SK-N-MC (cell line): ENCODE data around the gene CRACR2B.

Experiments
- DNase-seq: peaks from one replicate; pipeline ENCODE4 v3.0.0-alpha.2; 2011; ENCODE audit warnings: low read depth, low spot score
- H3K27ac ChIP-seq: fragments of 200-600 bp; sonication (generic); 2 replicates; pipeline ENCODE4 v1.5.1; 2016; ENCODE audit warnings: mixed run types
- H3K36me3 ChIP-seq: fragments of 200-600 bp; sonication (generic); 2 replicates; pipeline ENCODE4 v1.6.1; 2017; ENCODE audit warnings: antibody characterized with exemption, low read length, mixed read lengths; ENCODE audit not compliant: insufficient read depth
- H3K4me3 ChIP-seq: fragments of 200-600 bp; sonication (generic); 2 replicates; pipeline ENCODE4 v1.5.1; 2016
- H3K9ac ChIP-seq: fragments of 200-600 bp; sonication (generic); 2 replicates; pipeline ENCODE4 v1.8.0; 2017; ENCODE audit warnings: mixed run types, mixed read lengths; ENCODE audit not compliant: insufficient read length
- H3K9me3 ChIP-seq: fragments of 200-600 bp; sonication (generic); 2 replicates; pipeline ENCODE4 v1.6.1; 2017; ENCODE audit warnings: low read depth, mild to moderate bottlenecking, antibody characterized with exemption, low read length, moderate library complexity, mixed read lengths
- EZH2 ChIP-seq: fragments of 200-600 bp; sonication (generic); IDR thresholded peaks from one replicate; pipeline ENCODE4 v1.6.1; 2017; ENCODE audit warnings: antibody characterized with exemption
- FOXP2 ChIP-seq: optimal IDR thresholded peaks from 2 replicates; pipeline ENCODE3; 2011; ENCODE audit warnings: mild to moderate bottlenecking, moderate library complexity; ENCODE audit not compliant: insufficient read depth; ENCODE audit errors: extremely low read length, control extremely low read depth
- POLR2AphosphoS5 ChIP-seq: IDR thresholded peaks from 2 replicates; pipeline ENCODE4 v1.6.1; 2012; ENCODE audit warnings: mild to moderate bottlenecking, low read depth, low read length, borderline replicate concordance

The CRACR2B gene

GRCh38 chr11:827146-827896 is 398 bp upstream of the CRACR2B start:
- no peaks in the 10 kb centered on the region; the same call in 1 of the 2 replicates for H3K36me3 ChIP-seq
- no peak overlapping the region for H3K27ac ChIP-seq
- TF ChIP-seq EZH2 (no peak), FOXP2 (no peak), POLR2AphosphoS5 (no peak)
- peak overlapping the region; percentile 70 for H3K4me3 ChIP-seq
- no peak for DNase-seq
- peak overlapping the region; percentile 32 for H3K9ac ChIP-seq
- no peaks in the 10 kb centered on the region for H3K9me3 ChIP-seq

DNA sequence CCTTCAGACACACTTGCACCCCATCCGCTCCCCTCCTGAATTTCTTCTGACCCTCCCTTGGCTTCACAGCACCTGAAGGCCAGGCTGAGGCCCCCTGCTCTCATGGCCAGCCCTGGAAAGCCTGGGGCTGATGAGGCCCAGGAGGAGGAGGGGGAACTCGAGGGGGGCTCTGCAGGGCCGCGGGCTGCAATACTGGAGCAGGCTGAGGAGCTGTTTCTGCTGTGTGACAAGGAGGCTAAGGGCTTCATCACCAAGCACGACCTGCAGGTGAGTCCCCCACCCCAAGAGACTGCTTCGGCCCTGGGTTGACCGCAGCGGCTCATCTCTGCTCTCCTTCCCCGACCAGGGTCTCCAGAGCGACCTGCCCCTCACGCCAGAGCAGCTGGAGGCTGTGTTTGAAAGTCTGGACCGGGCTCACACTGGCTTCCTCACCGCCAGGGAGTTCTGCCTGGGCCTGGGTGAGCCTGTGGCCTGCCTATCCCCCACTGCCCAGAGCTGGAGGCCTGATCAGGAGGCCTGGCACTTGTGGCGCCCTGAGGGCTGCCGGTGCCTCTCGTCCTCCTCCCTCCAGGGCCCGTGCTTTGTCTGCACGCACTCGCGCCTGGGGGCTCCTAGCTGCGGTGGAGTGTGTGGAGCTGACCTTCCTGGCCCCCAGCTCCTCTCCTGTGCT is 922 bp downstream of the CRACR2B start:
- Histone ChIP-seq H3K9me3 (no peaks in the 10 kb centered on the region), H3K4me3 (peak overlapping the region; percentile 86), H3K9ac (no peak overlapping the region), H3K27ac (no peak overlapping the region), H3K36me3 (no peaks in the 10 kb centered on the region; the same call in 1 of the 2 replicates)
- DNase-seq, result no peak
- TF ChIP-seq FOXP2, result no peak

GRCh38 chr11:829176-829846 is 1.6 kb downstream of the CRACR2B start:
- Histone ChIP-seq H3K36me3 (no peaks in the 10 kb centered on the region; the same call in 1 of the 2 replicates), H3K4me3 (peak overlapping the region; percentile 86), H3K27ac (no peak overlapping the region), H3K9me3 (no peaks in the 10 kb centered on the region), H3K9ac (no peak overlapping the region)
- TF ChIP-seq EZH2 (no peak), POLR2AphosphoS5 (no peak), FOXP2 (no peak)
- no peak for DNase-seq

- Histone ChIP-seq H3K9me3 (no peaks in the 10 kb centered on the region), H3K9ac (no peak overlapping the region), H3K4me3 (peak overlapping the region; percentile 86), H3K27ac (no peak overlapping the region), H3K36me3 (no peaks in the 10 kb centered on the region)
- no peak for DNase-seq
- TF ChIP-seq POLR2AphosphoS5 (peak; percentile 49; the same call in 1 of the 2 replicates), EZH2 (no peak)
Observed at GRCh38 chr11:829847-830294, 2.2 kb downstream of the CRACR2B start.

DNA sequence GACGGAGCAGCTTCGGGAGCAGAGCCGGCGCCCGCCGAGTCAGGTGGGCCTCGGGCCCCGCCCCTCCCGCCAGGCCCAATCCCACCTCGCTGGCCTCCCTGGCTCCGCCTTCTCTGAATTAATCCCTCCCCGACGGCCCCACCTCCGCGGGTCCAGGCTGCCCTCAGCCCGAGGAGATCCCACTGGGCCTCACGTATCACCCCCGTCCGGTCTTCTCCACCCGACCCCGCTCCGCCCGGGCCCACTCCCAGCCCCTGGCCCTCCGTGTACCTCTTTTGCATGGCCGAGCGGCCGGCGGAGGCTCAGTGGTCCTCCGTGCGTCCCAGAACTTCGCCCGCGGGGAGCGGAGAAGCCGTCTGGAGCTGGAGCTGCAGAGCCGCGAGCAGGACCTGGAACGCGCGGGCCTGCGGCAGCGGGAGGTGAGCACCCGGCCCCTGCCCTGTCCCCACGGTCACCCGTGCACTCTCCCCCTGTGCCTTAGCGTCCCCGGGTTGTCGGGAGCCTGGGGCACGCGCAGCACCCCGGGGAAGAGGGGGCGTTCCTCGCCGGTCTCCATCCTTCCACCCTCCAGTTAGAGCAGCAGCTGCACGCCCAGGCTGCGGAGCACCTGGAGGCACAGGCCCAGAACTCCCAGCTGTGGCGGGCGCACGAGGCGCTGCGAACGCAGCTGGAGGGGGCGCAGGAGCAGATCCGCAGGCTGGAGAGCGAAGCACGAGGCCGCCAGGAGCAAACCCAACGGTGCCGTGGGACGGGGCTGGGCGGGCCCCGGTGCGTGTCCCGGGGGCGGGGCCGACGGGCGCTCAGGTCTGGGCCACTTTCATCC is 2.8 kb downstream of the CRACR2B start:
- DNase-seq, result no peak
- Histone ChIP-seq H3K9ac (no peak overlapping the region), H3K36me3 (no peaks in the 10 kb centered on the region), H3K9me3 (no peaks in the 10 kb centered on the region), H3K27ac (no peak overlapping the region), H3K4me3 (peak overlapping the region; percentile 86)
- TF ChIP-seq EZH2 (no peak), FOXP2 (no peak), POLR2AphosphoS5 (peak; percentile 60; the same call in 1 of the 2 replicates)

GRCh38 chr11:831118-831864 is 3.6 kb downstream of the CRACR2B start:
- Histone ChIP-seq H3K9me3 (no peaks in the 10 kb centered on the region), H3K9ac (no peak overlapping the region), H3K36me3 (no peaks in the 10 kb centered on the region), H3K4me3 (peak overlapping the region; percentile 86), H3K27ac (no peak overlapping the region)
- TF ChIP-seq EZH2, result no peak
- TF ChIP-seq FOXP2, result no peak
- TF ChIP-seq POLR2AphosphoS5, result no peak
- no peak for DNase-seq

GRCh38 chr11:831961-832528 is 4.3 kb downstream of the CRACR2B start:
- Histone ChIP-seq H3K4me3 (peak overlapping the region; percentile 84), H3K36me3 (peaks cover 4% of the 10 kb centered on the region; the same call in 1 of the 2 replicates), H3K9me3 (no peaks in the 10 kb centered on the region), H3K9ac (peak overlapping the region; percentile 57), H3K27ac (no peak overlapping the region)
- no peak for TF ChIP-seq POLR2AphosphoS5
- no peak for DNase-seq
